H1 (cell line): ENCODE measurements around the gene DNAH10.

Source experiments
- EZH2 ChIP-seq: fragments of 200-600 bp; sonication (generic); IDR thresholded peaks from 2 replicates; pipeline ENCODE4 v1.7.1; 2012; ENCODE audit warnings: low read depth, mild to moderate bottlenecking, moderate library complexity, low read length, inconsistent platforms; ENCODE audit not compliant: severe bottlenecking
- FOSL1 ChIP-seq: IDR thresholded peaks from 2 replicates; pipeline ENCODE4 v1.6.1; 2011; ENCODE audit warnings: mild to moderate bottlenecking, low read depth, low read length, moderate library complexity; ENCODE audit not compliant: insufficient read depth
- TBP ChIP-seq: IDR thresholded peaks from 2 replicates; pipeline ENCODE4 v1.6.1; 2011; ENCODE audit warnings: low read depth, low read length, improper control_type of control experiment
- TF ChIP-seq, protein P1 (sequence below), 3 experiments: IDR thresholded peaks; 1 replicate in 2 of 3; 2 replicates in 1 of 3; pipeline versions ENCODE4 v1.5.1 to v1.6.1; 2011; ENCODE audit warnings: low read length in 3 of 3, mild to moderate bottlenecking in 3 of 3, inconsistent platforms in 2 of 3, low read depth in 1 of 3, moderate library complexity in 1 of 3; ENCODE audit not compliant: insufficient read depth in 1 of 3; ENCODE audit errors: control extremely low read depth in 1 of 3
- TF ChIP-seq, protein P2 (sequence below): IDR thresholded peaks from 2 replicates; pipeline ENCODE4 v1.6.1; 2012; ENCODE audit warnings: inconsistent platforms

DNA sequence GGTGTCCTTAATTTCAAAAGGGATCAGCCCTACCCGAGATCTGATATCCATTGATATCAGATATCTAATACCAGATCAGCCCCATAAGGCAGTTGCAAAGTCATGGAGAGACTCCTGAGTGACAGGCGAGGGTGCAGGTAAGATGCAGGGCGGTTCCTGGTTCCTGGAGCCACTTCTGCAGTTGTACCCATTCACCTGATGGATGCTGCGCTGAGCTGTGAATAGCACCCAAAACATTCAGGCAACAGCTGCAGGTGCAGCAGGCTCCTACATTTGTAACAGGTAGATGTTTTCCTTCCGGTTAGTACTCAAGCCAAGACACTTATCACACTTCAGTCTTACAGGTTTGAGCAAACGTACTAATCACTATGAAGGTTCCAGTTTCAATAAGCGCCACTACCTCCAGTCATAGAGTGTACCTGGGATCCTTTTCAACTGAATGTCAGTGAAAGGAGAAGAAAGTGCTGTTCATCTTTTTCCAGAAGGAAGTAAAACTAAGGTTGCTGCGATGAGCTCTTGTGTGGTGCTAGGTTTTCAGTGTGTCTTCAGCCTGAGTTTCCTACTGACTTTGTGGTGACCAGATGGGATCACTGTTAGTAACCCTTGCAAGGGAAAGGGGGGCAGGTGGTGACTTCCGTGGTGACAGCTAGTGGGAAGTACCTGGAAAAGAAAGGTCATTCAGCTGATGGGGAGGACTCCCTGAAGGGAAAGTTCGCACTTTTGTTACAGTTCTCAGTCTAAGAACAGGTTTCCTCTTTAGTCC is 48.1 kb upstream of the DNAH10 start:
- TF ChIP-seq, protein P1, sequence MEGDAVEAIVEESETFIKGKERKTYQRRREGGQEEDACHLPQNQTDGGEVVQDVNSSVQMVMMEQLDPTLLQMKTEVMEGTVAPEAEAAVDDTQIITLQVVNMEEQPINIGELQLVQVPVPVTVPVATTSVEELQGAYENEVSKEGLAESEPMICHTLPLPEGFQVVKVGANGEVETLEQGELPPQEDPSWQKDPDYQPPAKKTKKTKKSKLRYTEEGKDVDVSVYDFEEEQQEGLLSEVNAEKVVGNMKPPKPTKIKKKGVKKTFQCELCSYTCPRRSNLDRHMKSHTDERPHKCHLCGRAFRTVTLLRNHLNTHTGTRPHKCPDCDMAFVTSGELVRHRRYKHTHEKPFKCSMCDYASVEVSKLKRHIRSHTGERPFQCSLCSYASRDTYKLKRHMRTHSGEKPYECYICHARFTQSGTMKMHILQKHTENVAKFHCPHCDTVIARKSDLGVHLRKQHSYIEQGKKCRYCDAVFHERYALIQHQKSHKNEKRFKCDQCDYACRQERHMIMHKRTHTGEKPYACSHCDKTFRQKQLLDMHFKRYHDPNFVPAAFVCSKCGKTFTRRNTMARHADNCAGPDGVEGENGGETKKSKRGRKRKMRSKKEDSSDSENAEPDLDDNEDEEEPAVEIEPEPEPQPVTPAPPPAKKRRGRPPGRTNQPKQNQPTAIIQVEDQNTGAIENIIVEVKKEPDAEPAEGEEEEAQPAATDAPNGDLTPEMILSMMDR (IDR thresholded peaks at IDR 0.05; ENCODE audit: control extremely low read depth in 1 of 3, insufficient read depth in 1 of 3, low read depth in 1 of 3, low read length in 3 of 3), result no peak
- TF ChIP-seq FOSL1 (no peak), TBP (no peak), EZH2 (no peak)
- TF ChIP-seq, protein P2, sequence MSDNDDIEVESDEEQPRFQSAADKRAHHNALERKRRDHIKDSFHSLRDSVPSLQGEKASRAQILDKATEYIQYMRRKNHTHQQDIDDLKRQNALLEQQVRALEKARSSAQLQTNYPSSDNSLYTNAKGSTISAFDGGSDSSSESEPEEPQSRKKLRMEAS, result no peak
